GM11168 (cell line): ENCODE measurements around the gene SIL1.
"Not testable (repeated sequence)": the region's sequence is repeated elsewhere in the genome, so short reads cannot be mapped to it uniquely, and the experiment has no call there.

Experiments used
- in situ Hi-C: fragments of 300-500 bp; cut with MboI; formaldehyde crosslinking; loops from one replicate; pipeline ENCODE4 v1.12.0; 2022; ENCODE audit warnings: low sequenced_read_pairs; ENCODE audit not compliant: unreplicated experiment

SIL1 gene

GRCh38 chr5:139079225-139079990 is 118.8 kb downstream of the SIL1 start:
- in situ Hi-C loops: no loop called here

DNA sequence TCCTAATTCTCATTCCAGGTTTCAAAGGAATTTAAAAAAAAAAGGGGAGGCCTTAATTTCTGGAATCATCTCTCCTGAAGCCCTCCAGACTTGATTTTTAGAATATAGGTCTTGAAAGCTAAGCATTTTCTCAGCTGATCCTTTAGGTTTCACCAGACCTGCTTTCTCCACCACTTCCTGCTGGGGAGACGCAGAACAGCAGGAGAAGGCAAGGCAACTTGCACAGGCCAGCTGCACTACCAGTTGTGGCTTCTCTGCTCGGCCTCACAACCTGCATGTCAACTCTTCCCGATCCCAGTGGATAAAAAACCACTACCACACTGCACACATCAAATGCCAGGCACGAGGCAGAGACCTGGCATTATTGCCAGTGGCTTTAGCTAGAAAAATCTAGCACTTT is 119.8 kb downstream of the SIL1 start:
- in situ Hi-C loops: no loop called here

DNA sequence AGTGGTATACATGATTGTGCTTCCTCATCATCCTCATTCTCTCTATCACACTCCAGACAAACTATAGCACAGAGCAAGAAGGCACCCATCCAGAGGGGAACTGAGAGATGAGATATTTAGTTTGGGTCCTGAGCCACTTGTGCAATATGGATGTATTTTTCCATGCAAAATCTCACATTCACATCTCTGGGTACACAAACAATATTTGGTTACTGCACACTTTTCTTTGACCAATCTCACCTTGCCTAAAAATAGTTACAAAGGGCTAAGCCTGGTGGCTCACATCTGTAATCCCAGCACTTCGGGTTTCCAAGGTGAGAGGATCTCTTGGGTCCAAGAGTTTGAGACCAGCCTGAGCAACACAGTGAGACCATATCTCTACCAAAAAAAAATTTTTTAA is 120.3 kb downstream of the SIL1 start:
- in situ Hi-C loops: no loop called here

GRCh38 chr5:139076111-139076510 is 122.1 kb downstream of the SIL1 start:
- in situ Hi-C loops: no loop called here

- in situ Hi-C loops: no loop called here
Measured at GRCh38 chr5:139075066-139076050, 122.8 kb downstream of the SIL1 start.

GRCh38 chr5:139073956-139074355 is 124.2 kb downstream of the SIL1 start:
- in situ Hi-C loops: not testable (repeated sequence)

DNA sequence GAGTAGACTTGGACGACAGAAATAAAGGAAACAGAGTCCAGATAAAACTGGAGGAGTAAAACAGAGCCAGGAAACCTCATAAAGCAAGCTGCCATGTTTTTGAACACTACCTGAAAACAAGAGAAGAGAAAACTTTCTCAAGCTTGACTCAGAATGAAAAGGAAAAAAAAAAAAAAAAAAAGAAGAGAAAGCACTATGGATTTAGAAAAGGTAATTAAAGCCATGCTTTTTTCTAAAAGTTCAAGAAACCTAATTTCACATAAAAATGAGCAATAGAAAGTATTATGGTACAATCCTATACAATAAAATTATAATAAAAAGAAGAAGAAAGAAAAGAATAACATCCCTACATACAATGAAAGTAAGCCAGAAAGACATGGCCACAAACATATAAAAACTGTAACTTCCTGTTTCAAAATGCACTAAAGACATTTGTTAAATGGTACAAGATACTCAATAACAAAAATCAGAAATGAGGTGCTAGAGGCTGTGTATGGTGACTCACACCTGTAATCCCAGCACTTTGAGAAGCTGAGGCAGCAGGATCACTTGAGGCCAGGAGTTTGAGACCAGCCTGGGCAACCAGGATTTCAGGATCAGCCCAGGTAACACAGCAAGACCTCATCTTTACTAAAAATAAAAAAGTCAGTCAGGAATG is 129.5 kb downstream of the SIL1 start:
- in situ Hi-C loops: no loop called here

- in situ Hi-C loops: no loop called here
Measured at GRCh38 chr5:139068060-139068459, 130.1 kb downstream of the SIL1 start.

DNA sequence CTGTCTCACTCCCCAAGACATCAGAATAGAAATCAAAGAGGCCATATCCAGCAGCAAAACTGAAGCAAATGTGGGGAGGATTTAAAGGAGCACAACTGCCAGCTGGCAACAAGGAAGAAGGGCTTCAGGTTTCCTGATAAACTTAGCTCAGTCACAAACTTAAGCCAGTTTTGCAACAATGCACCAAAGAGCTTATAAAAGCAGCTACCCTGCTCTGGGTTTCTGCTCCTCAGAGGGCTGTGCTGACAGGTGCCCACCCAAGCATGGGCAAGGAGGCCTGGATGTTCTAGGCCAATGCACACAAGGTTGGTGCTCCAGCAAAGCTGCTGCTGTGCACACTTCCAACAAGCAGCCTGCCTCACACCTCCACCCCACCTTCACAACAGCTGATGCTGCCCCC is 132.9 kb downstream of the SIL1 start:
- in situ Hi-C loops: no loop called here

GRCh38 chr5:139064613-139065012 is 133.6 kb downstream of the SIL1 start:
- in situ Hi-C loops: no loop called here

DNA sequence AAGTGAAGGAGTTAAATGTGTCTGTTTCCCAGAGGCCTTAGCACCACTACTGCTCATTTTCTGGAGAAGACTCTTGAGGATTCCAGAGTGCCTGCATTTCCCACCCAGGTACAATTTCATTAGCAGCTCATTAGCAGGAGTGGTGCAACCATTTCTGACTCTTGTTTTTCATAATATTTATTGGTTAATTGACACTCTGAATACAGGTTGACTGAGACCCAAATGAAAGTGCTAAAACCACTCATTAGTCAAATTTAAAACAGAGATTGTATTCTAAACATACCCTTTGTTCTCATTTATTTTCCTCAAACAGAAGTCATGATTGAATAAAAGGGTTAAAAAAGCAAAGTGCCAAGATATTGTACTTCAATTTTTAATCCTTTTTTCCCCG is 134.5 kb downstream of the SIL1 start:
- in situ Hi-C loops: no loop called here

- in situ Hi-C loops: no loop called here
Measured at GRCh38 chr5:139062910-139063663, 135.1 kb downstream of the SIL1 start.

- in situ Hi-C loops: no loop called here
Measured at GRCh38 chr5:139061856-139062255, 136.3 kb downstream of the SIL1 start.

- in situ Hi-C loops: no loop called here
Measured at GRCh38 chr5:139061274-139061673, 136.9 kb downstream of the SIL1 start.

GRCh38 chr5:139058121-139058520 is 140.0 kb downstream of the SIL1 start:
- in situ Hi-C loops: no loop called here

GRCh38 chr5:139057045-139057939 is 140.9 kb downstream of the SIL1 start:
- in situ Hi-C loops: not testable (repeated sequence)

- in situ Hi-C loops: no loop called here
Measured at GRCh38 chr5:139052975-139053374, 145.2 kb downstream of the SIL1 start.

GRCh38 chr5:139051392-139051791 is 146.8 kb downstream of the SIL1 start:
- in situ Hi-C loops: no loop called here

- in situ Hi-C loops: no loop called here
Measured at GRCh38 chr5:139050432-139050831, 147.7 kb downstream of the SIL1 start.
